Right lobe of liver (tissue), 6 donors: ENCODE results near the gene GNG4. TPM values are rescaled to one million over a fixed set of nuclear protein-coding genes. Genes with fewer than 3 reads are reported as not detected.
"Not testable (repeated sequence)": the region's sequence is repeated elsewhere in the genome, so short reads cannot be mapped to it uniquely, and the experiment has no call there.

Experiments
- ATAC-seq, 4 donors: fragments of 200-7000 bp; cut with Tn5 transposase; one replicate each; pipeline ENCODE4 v1.9.1; 2020; ENCODE audit warnings: mild to moderate bottlenecking in 4 of 4, moderate library complexity in 4 of 4
- DNase-seq, 3 donors: peaks; one replicate each; pipeline ENCODE4 v3.0.0-alpha.2; 2020
- H3K27ac ChIP-seq, 3 donors: fragments of 200-600 bp; one replicate each; pipeline ENCODE4 v1.8.0; 2022
- H3K27me3 ChIP-seq, 2 donors: fragments of 200-600 bp; one replicate each; pipeline ENCODE4 v1.8.0; 2022
- H3K36me3 ChIP-seq, 4 donors: fragments of 200-600 bp; sonication (generic) in 1 of 4; one replicate each; pipeline versions ENCODE4 v1.5.1 to v1.8.0; 2017 to 2022; ENCODE audit warnings: control low read depth in 1 of 4
- H3K4me1 ChIP-seq, 4 donors: fragments of 200-600 bp; sonication (generic) in 1 of 4; one replicate each; pipeline versions ENCODE4 v1.5.1 to v1.8.0; 2017 to 2022; ENCODE audit warnings: control low read depth in 1 of 4
- H3K4me3 ChIP-seq, 3 donors: fragments of 200-600 bp; one replicate each; pipeline ENCODE4 v1.8.0; 2022
- H3K9me3 ChIP-seq, 4 donors: fragments of 200-600 bp; sonication (generic) in 1 of 4; one replicate each; pipeline versions ENCODE4 v1.5.1 to v1.8.0; 2017 to 2022; ENCODE audit warnings: control low read depth in 1 of 4
- POLR2A ChIP-seq: fragments of 450-650 bp; IDR thresholded peaks from one replicate; pipeline ENCODE4 v1.6.1; 2017; ENCODE audit warnings: antibody characterized with exemption, mild to moderate bottlenecking
- WGBS: methylation state at CpG from one replicate; pipeline ENCODE4 v1.1.6; 2018; ENCODE audit warnings: low coverage, low lambda C conversion rate; ENCODE audit not compliant: insufficient coverage; ENCODE audit errors: missing lambda C conversion rate; 5-methylcytosine and 5-hydroxymethylcytosine counted together
- intact Hi-C, 2 donors: fragments of 100-400 bp; cut with DNase I; formaldehyde crosslinking; loops; one replicate each; pipeline versions ENCODE4 v1.11.2 to v1.14.1; 2022
- total RNA-seq, 6 experiments: library from RNA; depleted of rRNA in 2 of 6; stranded (reverse); fragments of >200 nt in 2 of 6; fragmentation: NEBNext Ultra II Directional in 3 of 6; extraction: Animal tissue kit (Norgen Biotek cat#: 25700) in 3 of 6; gene quantifications; one replicate each; pipeline versions ENCODE4 v1.1.0 to v1.2.4, GENCODE V29; 2016 to 2023
- TF ChIP-seq, protein P1 (sequence below), 4 donors: fragments of 200-600 bp in 3 of 4; fragments of 450-650 bp in 1 of 4; IDR thresholded peaks; one replicate each; pipeline versions ENCODE4 v1.5.1 to v1.8.0; 2016 to 2022; ENCODE audit warnings: antibody characterized with exemption in 4 of 4, mild to moderate bottlenecking in 2 of 4
- donor health status: DM: no; HTN: yes; CAD: no.
- donor health status: DM: no; HTN: no; CAD: no.
- donor health status: DM: no; HTN: no; CAD: no.
- donor health status: DM: no; HTN: yes; CAD: no.
- donor health status: DM: no; HTN: yes; CAD: no.

The GNG4 gene
- total RNA-seq, 6 experiments from 2014 or later: 0.18 to 0.50 TPM; not detected in 4

DNA sequence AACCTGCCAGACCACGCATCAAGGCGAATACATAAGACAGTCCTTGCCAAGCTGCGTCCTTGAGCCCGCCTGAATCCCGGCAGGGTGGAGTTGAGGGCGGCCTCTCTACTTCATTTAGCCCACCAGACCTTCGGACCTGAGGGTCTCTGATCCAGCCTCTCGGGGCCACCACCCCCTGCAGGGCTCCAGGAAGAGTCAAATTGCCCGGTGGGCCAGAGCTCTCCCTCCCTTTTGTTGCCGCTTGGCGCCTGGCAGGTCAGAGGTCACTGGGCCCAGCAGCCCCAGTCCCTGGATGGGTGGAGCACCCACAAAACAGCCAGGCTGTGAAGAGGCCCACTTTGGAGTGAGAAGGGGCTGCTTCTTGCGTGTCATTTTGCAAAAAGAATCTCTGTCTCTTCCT is 9.0 kb downstream of the GNG4 start:
- no peaks in the 10 kb centered on the region for H3K27me3 ChIP-seq
- no peak for ATAC-seq
- WGBS: 86% methylated on average over 3 of the region's 12 CpGs
- no peaks in the 10 kb centered on the region for H3K4me1 ChIP-seq
- H3K36me3 ChIP-seq: no peaks in the 10 kb centered on the region
- H3K9me3 ChIP-seq: no peaks in the 10 kb centered on the region
- no peak for TF ChIP-seq POLR2A
- TF ChIP-seq, protein P1, sequence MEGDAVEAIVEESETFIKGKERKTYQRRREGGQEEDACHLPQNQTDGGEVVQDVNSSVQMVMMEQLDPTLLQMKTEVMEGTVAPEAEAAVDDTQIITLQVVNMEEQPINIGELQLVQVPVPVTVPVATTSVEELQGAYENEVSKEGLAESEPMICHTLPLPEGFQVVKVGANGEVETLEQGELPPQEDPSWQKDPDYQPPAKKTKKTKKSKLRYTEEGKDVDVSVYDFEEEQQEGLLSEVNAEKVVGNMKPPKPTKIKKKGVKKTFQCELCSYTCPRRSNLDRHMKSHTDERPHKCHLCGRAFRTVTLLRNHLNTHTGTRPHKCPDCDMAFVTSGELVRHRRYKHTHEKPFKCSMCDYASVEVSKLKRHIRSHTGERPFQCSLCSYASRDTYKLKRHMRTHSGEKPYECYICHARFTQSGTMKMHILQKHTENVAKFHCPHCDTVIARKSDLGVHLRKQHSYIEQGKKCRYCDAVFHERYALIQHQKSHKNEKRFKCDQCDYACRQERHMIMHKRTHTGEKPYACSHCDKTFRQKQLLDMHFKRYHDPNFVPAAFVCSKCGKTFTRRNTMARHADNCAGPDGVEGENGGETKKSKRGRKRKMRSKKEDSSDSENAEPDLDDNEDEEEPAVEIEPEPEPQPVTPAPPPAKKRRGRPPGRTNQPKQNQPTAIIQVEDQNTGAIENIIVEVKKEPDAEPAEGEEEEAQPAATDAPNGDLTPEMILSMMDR (IDR thresholded peaks at IDR 0.05): no peak
- intact Hi-C loops: no loop called here
- H3K27ac ChIP-seq: no peak overlapping the region
- peak in 1 of 3 donors; percentile 28 for DNase-seq
- no peak overlapping the region for H3K4me3 ChIP-seq

DNA sequence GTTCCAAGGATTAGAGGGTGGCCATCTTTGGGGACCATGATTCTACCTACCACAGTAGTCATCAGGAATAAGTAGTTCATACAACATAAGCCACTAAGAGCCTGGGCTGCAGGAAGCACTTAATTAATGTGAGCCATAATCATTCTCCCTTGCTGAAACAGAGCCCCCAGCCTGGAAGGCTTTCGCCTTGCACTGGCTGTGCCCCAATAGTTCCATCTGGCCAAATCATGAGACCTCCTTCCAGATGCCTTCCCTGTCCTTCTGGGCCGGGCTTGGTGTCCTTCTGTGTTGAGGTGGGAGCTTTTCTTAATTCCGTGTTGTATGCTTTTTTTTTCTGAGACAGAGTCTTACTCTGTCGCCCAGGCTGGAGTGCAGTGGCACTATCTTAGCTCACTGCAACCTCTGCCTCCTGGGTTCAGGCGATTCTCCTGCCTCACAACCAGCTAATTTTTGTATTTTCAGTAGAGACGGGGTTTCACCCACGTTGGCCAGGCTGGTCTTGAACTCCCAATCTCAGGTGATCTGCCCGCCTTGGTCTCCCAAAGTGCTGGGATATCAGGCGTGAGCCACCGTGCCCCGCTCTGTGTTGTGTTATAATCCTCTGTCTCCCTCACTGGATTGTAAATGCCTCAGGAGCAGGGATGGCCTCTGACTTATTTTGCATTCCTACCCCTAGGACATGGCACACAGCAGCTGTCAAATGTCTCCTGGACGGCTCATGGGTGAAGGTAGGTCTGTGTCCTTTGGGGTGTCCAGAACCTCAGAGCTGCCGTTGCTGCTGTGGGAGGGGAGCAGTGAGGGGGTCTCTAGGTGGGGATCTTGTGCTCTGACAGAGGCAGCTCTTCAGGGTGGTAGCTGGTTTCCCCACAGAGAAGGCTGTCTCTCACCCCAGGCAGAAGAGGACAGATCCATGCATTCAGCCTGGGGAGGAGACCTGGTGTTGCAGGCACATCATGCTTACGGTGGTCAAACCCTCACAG is 10.1 kb downstream of the GNG4 start:
- no peaks in the 10 kb centered on the region for H3K9me3 ChIP-seq
- no peak for TF ChIP-seq POLR2A
- TF ChIP-seq, protein P1 (IDR thresholded peaks at IDR 0.05): no peak
- no peaks in the 10 kb centered on the region for H3K36me3 ChIP-seq
- no peak overlapping the region for H3K27ac ChIP-seq
- DNase-seq (peak in 1 of 3 donors; percentile 23), ATAC-seq (no peak)
- 64% methylated on average over 13 of the region's 14 CpGs for WGBS
- intact Hi-C loops: no loop called here
- no peaks in the 10 kb centered on the region for H3K27me3 ChIP-seq
- no peaks in the 10 kb centered on the region for H3K4me1 ChIP-seq
- H3K4me3 ChIP-seq: no peak overlapping the region

GRCh38 chr1:235638612-235639011 is 11.0 kb downstream of the GNG4 start:
- H3K27me3 ChIP-seq, H3K36me3 ChIP-seq, H3K9me3 ChIP-seq, ATAC-seq, H3K27ac ChIP-seq, H3K4me1 ChIP-seq, intact Hi-C loops, H3K4me3 ChIP-seq: not testable (repeated sequence)
- WGBS: 100% methylated on average over 1 of the region's 2 CpGs
- DNase-seq: peak in 1 of 3 donors; percentile 6

DNA sequence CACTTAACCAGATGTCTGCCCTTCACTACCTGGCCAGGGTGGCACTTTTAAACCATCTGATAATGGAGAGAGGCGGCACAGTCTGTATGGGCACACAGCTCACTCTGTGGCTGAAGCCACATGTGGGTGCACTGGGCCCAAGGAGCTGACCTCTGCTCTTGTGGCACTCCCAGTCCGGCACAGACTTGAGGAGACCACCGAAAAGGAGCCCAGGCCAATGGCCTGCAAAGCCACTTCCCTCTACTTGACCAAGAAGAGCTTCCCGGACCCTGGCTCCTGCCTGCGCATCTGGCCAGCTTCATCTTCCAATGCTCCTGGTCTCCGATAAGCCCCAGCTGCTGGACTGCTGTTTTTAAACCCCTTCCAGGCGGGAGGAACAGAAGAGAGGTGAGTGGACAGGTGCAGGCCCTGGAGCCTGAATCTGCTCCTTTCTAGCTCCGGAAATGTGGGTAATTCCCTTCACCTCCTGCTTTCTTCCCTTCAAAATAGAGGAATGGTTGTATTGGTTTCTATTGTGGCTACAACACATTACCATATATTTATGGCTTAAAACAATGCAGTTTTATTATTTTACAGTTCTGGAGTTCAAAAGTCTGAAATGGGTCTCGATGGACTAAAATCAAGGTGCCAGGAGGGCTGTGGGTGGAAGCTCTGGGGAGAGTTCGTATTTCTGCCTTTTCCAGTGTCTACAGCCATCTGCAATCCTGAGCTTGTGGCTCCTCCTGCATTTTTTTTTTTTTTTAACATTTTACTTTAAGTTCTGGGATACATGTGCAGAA is 11.6 kb downstream of the GNG4 start:
- H3K36me3 ChIP-seq: no peaks in the 10 kb centered on the region
- TF ChIP-seq POLR2A: no peak
- TF ChIP-seq, protein P1 (IDR thresholded peaks at IDR 0.05): no peak
- WGBS: 44% methylated on average over 3 of the region's 10 CpGs
- H3K4me1 ChIP-seq: no peaks in the 10 kb centered on the region
- ATAC-seq (no peak), DNase-seq (peak in 1 of 3 donors; percentile 13)
- H3K27me3 ChIP-seq: no peaks in the 10 kb centered on the region
- no peak overlapping the region for H3K4me3 ChIP-seq
- no peak overlapping the region for H3K27ac ChIP-seq
- intact Hi-C loops: no loop called here
- H3K9me3 ChIP-seq: no peaks in the 10 kb centered on the region
